Measurements from ENCODE around the gene SPAG16. TPM values are rescaled to one million over a fixed set of nuclear protein-coding genes. Genes with fewer than 3 reads are reported as not detected.

Gene SPAG16
- total RNA-seq, 1 experiment from 2014 or later: 0.30 TPM

DNA sequence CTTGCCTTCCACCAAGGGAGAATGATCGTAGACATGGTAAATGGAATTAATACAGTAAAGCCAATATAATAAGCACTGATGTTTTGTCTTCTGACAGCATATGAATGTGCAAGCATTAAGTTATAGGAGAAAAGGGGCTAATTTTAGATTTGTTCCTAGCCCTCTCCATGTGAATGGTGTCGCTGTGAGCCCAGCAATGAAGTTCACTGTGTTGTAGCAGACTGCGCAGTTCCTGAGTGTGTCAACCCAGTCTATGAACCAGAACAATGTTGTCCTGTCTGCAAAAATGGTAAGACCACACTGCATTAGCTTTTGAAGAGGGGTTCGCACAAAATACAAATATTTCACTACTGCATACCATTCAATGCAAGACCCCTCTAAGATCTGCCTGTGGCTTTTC lies 1152.2 kb downstream of the SPAG16 start (continued):
- TF ChIP-seq REST (IDR thresholded peaks at IDR 0.05; ENCODE audit: low read depth): no peak
- no peak for TF ChIP-seq EGR1 (IDR thresholded peaks at IDR 0.05; ENCODE audit: low read depth)
- TF ChIP-seq EZH2 (IDR thresholded peaks at IDR 0.05): no peak
- TF ChIP-seq SIN3A (IDR thresholded peaks at IDR 0.05; ENCODE audit: low read depth): no peak
- TF ChIP-seq EZH2phosphoT487 (IDR thresholded peaks at IDR 0.05; ENCODE audit: borderline replicate concordance): no peak
- no peak for TF ChIP-seq MAX (IDR thresholded peaks at IDR 0.05)
- no peak for TF ChIP-seq ZNF274 (IDR thresholded peaks at IDR 0.05; ENCODE audit: low read depth, low read length)
- no peak for TF ChIP-seq RAD21 (IDR thresholded peaks at IDR 0.05; ENCODE audit: low read depth)
- no peak for TF ChIP-seq JUND (IDR thresholded peaks at IDR 0.05)
- TF ChIP-seq POLR2A (IDR thresholded peaks at IDR 0.05; ENCODE audit: borderline replicate concordance, extremely low read depth, insufficient read depth, insufficient read length): no peak
- TF ChIP-seq FOSL1 (IDR thresholded peaks at IDR 0.05; ENCODE audit: low read depth): no peak

DNA sequence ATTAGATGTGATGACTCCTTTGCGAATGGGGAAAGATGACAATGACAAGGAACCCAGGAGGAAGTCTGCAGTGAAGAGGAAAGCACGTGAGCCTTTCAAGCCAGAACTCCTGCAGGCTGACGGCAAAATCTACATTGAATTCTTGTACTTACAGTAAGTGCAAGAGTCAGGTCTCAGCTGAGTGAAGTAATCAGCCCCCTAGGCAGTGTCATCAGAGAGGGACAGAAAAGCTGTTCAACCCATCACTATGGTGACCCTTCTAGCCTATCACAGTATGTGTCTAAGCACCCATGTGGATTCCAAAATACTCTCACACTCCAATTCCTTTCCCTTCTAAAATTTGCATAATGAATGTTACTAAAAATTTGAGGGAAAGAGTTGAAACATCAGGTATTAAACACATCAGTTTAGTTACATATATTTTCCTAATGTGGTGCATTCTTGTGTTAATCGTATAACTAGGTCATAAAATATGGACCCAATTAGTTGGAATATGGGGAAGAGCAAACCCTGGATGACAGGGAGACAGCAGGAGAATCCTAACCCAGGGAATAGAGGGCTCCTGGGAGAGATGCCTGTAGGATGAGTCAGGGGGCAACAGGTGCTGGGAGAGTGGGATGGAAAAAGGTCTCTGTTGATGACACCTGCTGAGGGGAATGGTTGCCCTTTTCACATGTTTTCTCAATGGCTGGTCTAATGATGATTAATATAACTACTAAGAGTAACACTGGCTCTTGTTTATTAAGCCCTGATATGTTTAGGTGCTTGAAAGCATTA lies 1166.0 kb downstream of the SPAG16 start:
- no peaks in the 10 kb centered on the region for H3K36me3 ChIP-seq (ENCODE audit: control insufficient read depth in 1 of 2, insufficient read depth in 2 of 2, low read length in 2 of 2)
- DNase-seq (ENCODE audit: low read depth, low spot score): no peak
- CTCF ChIA-PET: no interaction called here
- no peaks in the 10 kb centered on the region for H3K27me3 ChIP-seq (ENCODE audit: insufficient read depth, low read length)
- H3K4me3 ChIP-seq (replicated peaks in 1 of 2; ENCODE audit: low read depth in 1 of 2, low read length in 2 of 2): no peak overlapping the region
- H4K20me1 ChIP-seq (ENCODE audit: insufficient read depth): no peaks in the 10 kb centered on the region
- H2AFZ ChIP-seq (ENCODE audit: low read depth, low read length, poor library complexity, severe bottlenecking): no peak overlapping the region
- POLR2A ChIA-PET: no interaction called here
- H3K79me2 ChIP-seq (ENCODE audit: insufficient read depth, low read length): no peaks in the 10 kb centered on the region
- no peak overlapping the region for H3K4me2 ChIP-seq (ENCODE audit: low read length)
- intact Hi-C loops (cut with micrococcal nuclease): no loop called here
- no peaks in the 10 kb centered on the region for H3K4me1 ChIP-seq (ENCODE audit: control insufficient read depth in 1 of 2, insufficient read depth in 2 of 2, low read length in 2 of 2)
- H3K9me3 ChIP-seq (ENCODE audit: control insufficient read depth in 1 of 2, insufficient read depth in 1 of 2, low read depth in 1 of 2, low read length in 2 of 2): no peaks in the 10 kb centered on the region
- RAD21 ChIA-PET (ENCODE audit: low non-redundant PET in 1 of 2, low total read pairs in 2 of 2, uncharacterized antibody in 2 of 2, unreplicated experiment in 2 of 2): no interaction called here
- no peaks in the 10 kb centered on the region for H3K9me2 ChIP-seq (ENCODE audit: insufficient read depth)
- BruUV-seq (replicated peaks): no TSS peak
- ATAC-seq: no peak
- no peak overlapping the region for H3K9ac ChIP-seq (ENCODE audit: low read length)
- no peak overlapping the region for H3K27ac ChIP-seq (ENCODE audit: low read depth, low read length)
- no peak for TF ChIP-seq ZFX (IDR thresholded peaks at IDR 0.05)
- no peak for TF ChIP-seq POLR2AphosphoS5 (IDR thresholded peaks at IDR 0.05; ENCODE audit: low read depth, low read length)
- no peak for TF ChIP-seq SIN3A (IDR thresholded peaks at IDR 0.05; ENCODE audit: low read depth)
- no peak for TF ChIP-seq CTCF (IDR thresholded peaks at IDR 0.05 in 2 of 3, conservative IDR thresholded peaks at IDR 0.05 in 1 of 3; ENCODE audit: borderline replicate concordance in 1 of 3, insufficient read depth in 1 of 3, low read depth in 2 of 3, low read length in 2 of 3)
- TF ChIP-seq EZH2 (IDR thresholded peaks at IDR 0.05): no peak
- TF ChIP-seq EZH2phosphoT487 (IDR thresholded peaks at IDR 0.05; ENCODE audit: borderline replicate concordance): no peak
- no peak for TF ChIP-seq ZNF274 (IDR thresholded peaks at IDR 0.05; ENCODE audit: low read depth, low read length)
- TF ChIP-seq FOSL1 (IDR thresholded peaks at IDR 0.05; ENCODE audit: low read depth): no peak
- TF ChIP-seq REST (IDR thresholded peaks at IDR 0.05; ENCODE audit: low read depth): no peak
- no peak for TF ChIP-seq RAD21 (IDR thresholded peaks at IDR 0.05; ENCODE audit: low read depth)
- no peak for TF ChIP-seq YY1 (IDR thresholded peaks at IDR 0.05; ENCODE audit: extremely low read depth, insufficient replicate concordance, low read depth, low read length)
